Pancreas (tissue), 10 donors: ENCODE measurements around the gene MRGPRD. TPM values are rescaled to one million over a fixed set of nuclear protein-coding genes. Genes with fewer than 3 reads are reported as not detected.

Experiments used
- ATAC-seq, 4 donors: fragments of 200-7000 bp; cut with Tn5 transposase; one replicate each; pipeline versions ENCODE4 v1.8.0 to v1.9.1; 2020; ENCODE audit warnings: mild to moderate bottlenecking in 4 of 4, moderate library complexity in 4 of 4
- DNase-seq, 6 donors: peaks; one replicate each; pipeline ENCODE4 v3.0.0-alpha.2; 2020
- FAIRE-seq: peaks from 2 replicates; lab custom pipeline; 2012; peaks lifted over from hg19 to GRCh38; lab: Jason Lieb, UNC
- H3K27ac ChIP-seq, 4 donors: fragments of 200-600 bp; sonication (generic); 1 replicate in 3 of 4; 2 replicates in 1 of 4; pipeline versions ENCODE4 v1.5.0 to v1.8.0; 2020
- H3K27me3 ChIP-seq, 4 donors: fragments of 200-600 bp; one replicate each; pipeline ENCODE4 v1.8.0; 2021
- H3K36me3 ChIP-seq, 3 donors: fragments of 200-600 bp; sonication (generic) in 1 of 3; one replicate each; pipeline versions ENCODE4 v1.5.0 to v1.8.0; 2020 to 2021
- H3K4me1 ChIP-seq, 3 donors: fragments of 200-600 bp; one replicate each; pipeline ENCODE4 v1.8.0; 2021
- H3K4me3 ChIP-seq, 4 donors: fragments of 200-600 bp; sonication (generic) in 2 of 4; one replicate each; pipeline versions ENCODE4 v1.5.0 to v1.8.0; 2020 to 2021
- H3K9me3 ChIP-seq, 4 donors: fragments of 200-600 bp; one replicate each; pipeline ENCODE4 v1.8.0; 2021
- CTCF ChIP-seq, 4 donors: fragments of 200-600 bp; sonication (generic) in 3 of 4; IDR thresholded peaks; one replicate each; pipeline versions ENCODE4 v1.5.0 to v1.8.0; 2021; ENCODE audit warnings: antibody characterized with exemption in 4 of 4
- WGBS, 2 donors: extraction: QIAGEN DNeasy Blood & Tissue Kit; methylation state at CpG; one replicate each; pipeline ENCODE4 v1.1.7; 2013; 5-methylcytosine and 5-hydroxymethylcytosine counted together
- intact Hi-C, 3 donors: fragments of 100-400 bp; cut with DNase I; formaldehyde crosslinking; loops; one replicate each; pipeline versions ENCODE4 v1.11.1 to v1.14.2; 2022
- polyA plus RNA-seq, 2 donors: library from polyadenylated mRNA; stranded (reverse); fragments of 200-250 nt; gene quantifications; one replicate each; pipeline ENCODE4 v1.2.3, GENCODE V29; 2013
- total RNA-seq, 6 donors: library from RNA; stranded (reverse); fragmentation: NEBNext Ultra II Directional in 4 of 6; extraction: Animal tissue kit (Norgen Biotek cat#: 25700) in 4 of 6; gene quantifications; one replicate each; pipeline versions ENCODE4 v1.2.1 to v1.2.4, GENCODE V29; 2021 to 2023
- donor health status: healthy with polysubstance abuse.
- donor health status: DM: no; HTN: no; CAD: no; lungs with moderate emphysema.
- donor health status: DM: no; HTN: no; CAD: no.
- donor health status: control.
- donor health status: control.
- donor health status: Bipolar disorder and iron deficiency.
- donor health status: DM: yes; HTN: yes; CAD: no.
- donor health status: DM: no; HTN: no; CAD: no.
- donor health status: DM: no; HTN: no; CAD: no.
- donor health status: DM: yes; HTN: yes; CAD: no.

The MRGPRD gene
- total and polyA plus RNA-seq, 8 donors, result not detected

GRCh38 chr11:68990995-68991780, 10.4 kb upstream of the MRGPRD start:
- Histone ChIP-seq H3K9me3 (no peaks in the 10 kb centered on the region), H3K36me3 (no peaks in the 10 kb centered on the region), H3K27me3 (peaks cover 0 to 4% (median 0%) of the 10 kb centered on the region in 4 donors), H3K27ac (no peak overlapping the region), H3K4me1 (no peaks in the 10 kb centered on the region), H3K4me3 (no peak overlapping the region)
- WGBS, 2 donors, result 74 to 80% methylated on average over 13 to 16 of the region's 16 CpGs
- intact Hi-C loops, result no loop called here
- ATAC-seq (no peak), DNase-seq (peak in 3 of 6 donors; percentile 10 to 48 (median 26)), FAIRE-seq (no peak)
- no peak for TF ChIP-seq CTCF (IDR thresholded peaks at IDR 0.05)

DNA sequence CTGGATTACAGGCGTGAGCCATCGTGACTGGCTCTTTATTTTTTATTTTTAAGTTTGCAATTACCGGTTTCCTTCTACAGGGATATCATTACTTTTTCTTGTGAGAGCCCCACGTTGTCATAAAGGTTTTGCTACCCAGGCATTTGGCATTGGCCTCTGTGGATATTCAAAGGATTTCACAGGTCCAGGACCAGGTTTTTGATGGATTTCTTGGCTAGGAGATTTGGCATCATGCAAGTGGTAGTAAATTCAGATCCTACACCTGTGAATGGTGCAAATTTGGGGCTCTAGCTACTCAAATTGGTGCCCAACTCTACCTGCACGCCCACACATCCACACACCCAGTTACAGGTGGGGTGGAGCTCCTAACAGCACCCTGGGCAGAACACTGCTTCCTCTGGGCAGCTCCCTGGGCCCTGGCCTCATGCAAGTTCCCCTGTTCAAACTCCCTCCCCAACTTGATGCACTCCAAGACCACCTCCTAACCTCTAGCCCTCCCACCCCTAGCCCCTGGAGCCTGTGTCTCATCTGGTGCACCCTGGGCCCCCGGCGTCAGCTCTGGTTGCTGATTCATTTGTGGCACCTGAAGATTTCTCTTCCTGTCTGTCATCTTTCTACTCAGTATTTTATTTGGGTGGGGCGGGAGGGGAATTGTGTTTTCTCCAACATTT, 9.3 kb upstream of the MRGPRD start:
- H3K27me3 ChIP-seq, result peaks cover 0 to 4% (median 0%) of the 10 kb centered on the region in 4 donors
- no peak overlapping the region for H3K4me3 ChIP-seq
- 71 to 77% methylated on average over 8 of the region's 8 CpGs for WGBS, 2 donors
- no peaks in the 10 kb centered on the region for H3K9me3 ChIP-seq
- no peaks in the 10 kb centered on the region for H3K36me3 ChIP-seq
- intact Hi-C loops, result no loop called here
- FAIRE-seq (no peak), DNase-seq (peak in 2 of 6 donors; percentile 2 to 24), ATAC-seq (no peak)
- no peak for TF ChIP-seq CTCF (IDR thresholded peaks at IDR 0.05)
- H3K27ac ChIP-seq, result no peak overlapping the region
- H3K4me1 ChIP-seq, result no peaks in the 10 kb centered on the region

DNA sequence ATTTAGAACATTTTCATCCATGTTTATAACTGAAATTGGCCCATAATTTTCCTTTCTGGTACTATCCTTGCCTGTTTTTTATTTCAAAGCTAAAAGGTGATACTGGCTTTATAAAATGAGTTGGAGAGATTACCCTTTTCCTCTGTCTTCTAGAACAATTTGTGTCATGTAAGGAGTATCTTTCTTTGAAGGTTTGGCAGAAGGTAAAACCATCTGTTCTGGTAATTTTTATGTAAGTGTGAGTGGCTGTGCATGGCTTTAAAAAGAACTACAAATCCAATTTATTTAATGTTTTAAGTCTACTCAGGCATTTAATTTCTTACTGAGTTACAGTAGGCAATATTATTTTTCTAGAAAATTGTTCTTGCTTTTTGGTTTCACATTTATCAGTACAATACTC, 7.7 kb upstream of the MRGPRD start:
- TF ChIP-seq CTCF (IDR thresholded peaks at IDR 0.05), result no peak
- Histone ChIP-seq H3K27ac (no peak overlapping the region), H3K27me3 (peaks cover 0 to 4% (median 0%) of the 10 kb centered on the region in 4 donors), H3K4me3 (no peak overlapping the region), H3K4me1 (no peaks in the 10 kb centered on the region), H3K9me3 (no peaks in the 10 kb centered on the region), H3K36me3 (no peaks in the 10 kb centered on the region)
- FAIRE-seq (no peak), ATAC-seq (no peak), DNase-seq (no peak)
- intact Hi-C loops, result no loop called here

- TF ChIP-seq CTCF (IDR thresholded peaks at IDR 0.05), result no peak
- FAIRE-seq (no peak), ATAC-seq (no peak), DNase-seq (no peak)
- Histone ChIP-seq H3K36me3 (no peaks in the 10 kb centered on the region), H3K4me3 (no peak overlapping the region), H3K9me3 (no peaks in the 10 kb centered on the region), H3K4me1 (no peaks in the 10 kb centered on the region), H3K27ac (no peak overlapping the region), H3K27me3 (peaks cover 0 to 4% (median 0%) of the 10 kb centered on the region in 4 donors)
- intact Hi-C loops, result no loop called here
These were observed 6.4 kb upstream of the MRGPRD start for GRCh38 chr11:68987211-68987610.

DNA sequence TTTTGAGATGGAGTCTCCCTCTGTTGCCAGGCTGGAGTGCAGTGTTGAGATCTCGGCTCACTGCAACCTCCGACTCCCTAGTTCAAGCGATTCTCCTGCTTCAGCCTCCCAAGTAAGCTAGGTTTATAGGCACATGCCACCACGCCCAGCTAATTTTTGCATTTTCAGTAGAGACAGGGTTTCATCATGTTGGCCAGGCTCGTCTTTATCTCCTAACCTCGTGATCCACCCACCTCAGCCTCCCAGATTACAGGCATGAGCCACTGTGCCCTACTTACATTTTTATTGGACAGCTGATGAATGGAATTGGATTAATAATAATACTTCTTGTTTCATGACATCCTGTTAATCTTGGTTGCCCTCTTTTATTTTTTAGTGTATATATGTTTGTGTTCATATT, 3.0 kb upstream of the MRGPRD start:
- ATAC-seq, result no peak
- Histone ChIP-seq H3K4me3 (no peak overlapping the region), H3K27ac (no peak overlapping the region), H3K9me3 (no peaks in the 10 kb centered on the region), H3K27me3 (no peaks in the 10 kb centered on the region), H3K4me1 (no peaks in the 10 kb centered on the region), H3K36me3 (no peaks in the 10 kb centered on the region)
- no peak for FAIRE-seq
- intact Hi-C loops, result no loop called here
- TF ChIP-seq CTCF (IDR thresholded peaks at IDR 0.05), result no peak
- DNase-seq, result no peak
- WGBS, 2 donors, result 62 to 79% methylated on average over 6 of the region's 6 CpGs
